Pancreas (tissue), 10 donors: ENCODE measurements around the gene FAM50B. TPM values are rescaled to one million over a fixed set of nuclear protein-coding genes. Genes with fewer than 3 reads are reported as not detected.

ENCODE experiments used
- ATAC-seq, 4 donors: fragments of 200-7000 bp; cut with Tn5 transposase; one replicate each; pipeline versions ENCODE4 v1.8.0 to v1.9.1; 2020; ENCODE audit warnings: mild to moderate bottlenecking in 4 of 4, moderate library complexity in 4 of 4
- DNase-seq, 6 donors: peaks; one replicate each; pipeline ENCODE4 v3.0.0-alpha.2; 2020
- FAIRE-seq: peaks from 2 replicates; lab custom pipeline; 2012; peaks lifted over from hg19 to GRCh38; lab: Jason Lieb, UNC
- H3K27ac ChIP-seq, 4 donors: fragments of 200-600 bp; sonication (generic); 1 replicate in 3 of 4; 2 replicates in 1 of 4; pipeline versions ENCODE4 v1.5.0 to v1.8.0; 2020
- H3K27me3 ChIP-seq, 4 donors: fragments of 200-600 bp; one replicate each; pipeline ENCODE4 v1.8.0; 2021
- H3K36me3 ChIP-seq, 3 donors: fragments of 200-600 bp; sonication (generic) in 1 of 3; one replicate each; pipeline versions ENCODE4 v1.5.0 to v1.8.0; 2020 to 2021
- H3K4me1 ChIP-seq, 3 donors: fragments of 200-600 bp; one replicate each; pipeline ENCODE4 v1.8.0; 2021
- H3K4me3 ChIP-seq, 4 donors: fragments of 200-600 bp; sonication (generic) in 2 of 4; one replicate each; pipeline versions ENCODE4 v1.5.0 to v1.8.0; 2020 to 2021
- H3K9me3 ChIP-seq, 4 donors: fragments of 200-600 bp; one replicate each; pipeline ENCODE4 v1.8.0; 2021
- WGBS, 2 donors: extraction: QIAGEN DNeasy Blood & Tissue Kit; methylation state at CpG; one replicate each; pipeline ENCODE4 v1.1.7; 2013; 5-methylcytosine and 5-hydroxymethylcytosine counted together
- intact Hi-C, 3 donors: fragments of 100-400 bp; cut with DNase I; formaldehyde crosslinking; loops; one replicate each; pipeline versions ENCODE4 v1.11.1 to v1.14.2; 2022
- polyA plus RNA-seq, 2 donors: library from polyadenylated mRNA; stranded (reverse); fragments of 200-250 nt; gene quantifications; one replicate each; pipeline ENCODE4 v1.2.3, GENCODE V29; 2013
- total RNA-seq, 6 donors: library from RNA; stranded (reverse); fragmentation: NEBNext Ultra II Directional in 4 of 6; extraction: Animal tissue kit (Norgen Biotek cat#: 25700) in 4 of 6; gene quantifications; one replicate each; pipeline versions ENCODE4 v1.2.1 to v1.2.4, GENCODE V29; 2021 to 2023
- TF ChIP-seq, protein P1 (sequence below), 4 donors: fragments of 200-600 bp; sonication (generic) in 3 of 4; IDR thresholded peaks; one replicate each; pipeline versions ENCODE4 v1.5.0 to v1.8.0; 2021; ENCODE audit warnings: antibody characterized with exemption in 4 of 4
- donor health status: healthy with polysubstance abuse.
- donor health status: DM: no; HTN: no; CAD: no; lungs with moderate emphysema.
- donor health status: DM: no; HTN: no; CAD: no.
- donor health status: control.
- donor health status: control.
- donor health status: Bipolar disorder and iron deficiency.
- donor health status: DM: yes; HTN: yes; CAD: no.
- donor health status: DM: no; HTN: no; CAD: no.
- donor health status: DM: no; HTN: no; CAD: no.
- donor health status: DM: yes; HTN: yes; CAD: no.

FAM50B gene
- total RNA-seq (1 to 10 TPM; 3.6 to 8.7 (median 5.9) TPM), polyA plus RNA-seq (1 to 10 TPM; 4.1 to 9.7 TPM)

GRCh38 chr6:3848925-3849605 lies at the start of gene FAM50B:
Gene FAM50B, plus strand, starts transcription at chr6:3849373. Its CDS starts 439 bp downstream, at chr6:3849812.
- H3K27me3 ChIP-seq = no peaks in the 10 kb centered on the region
- ATAC-seq (peak; percentile 95 to 98 (median 97)), FAIRE-seq (no peak), DNase-seq (peak; percentile 92 to 96 (median 95))
- H3K36me3 ChIP-seq = no peaks in the 10 kb centered on the region
- peak within 1 kb of the TSS; percentile 33 to 54 (median 38) for H3K4me3 ChIP-seq
- intact Hi-C loops = no loop called here
- H3K27ac ChIP-seq = peak within 1 kb of the TSS; percentile 56 to 71 (median 66)
- TF ChIP-seq, protein P1, sequence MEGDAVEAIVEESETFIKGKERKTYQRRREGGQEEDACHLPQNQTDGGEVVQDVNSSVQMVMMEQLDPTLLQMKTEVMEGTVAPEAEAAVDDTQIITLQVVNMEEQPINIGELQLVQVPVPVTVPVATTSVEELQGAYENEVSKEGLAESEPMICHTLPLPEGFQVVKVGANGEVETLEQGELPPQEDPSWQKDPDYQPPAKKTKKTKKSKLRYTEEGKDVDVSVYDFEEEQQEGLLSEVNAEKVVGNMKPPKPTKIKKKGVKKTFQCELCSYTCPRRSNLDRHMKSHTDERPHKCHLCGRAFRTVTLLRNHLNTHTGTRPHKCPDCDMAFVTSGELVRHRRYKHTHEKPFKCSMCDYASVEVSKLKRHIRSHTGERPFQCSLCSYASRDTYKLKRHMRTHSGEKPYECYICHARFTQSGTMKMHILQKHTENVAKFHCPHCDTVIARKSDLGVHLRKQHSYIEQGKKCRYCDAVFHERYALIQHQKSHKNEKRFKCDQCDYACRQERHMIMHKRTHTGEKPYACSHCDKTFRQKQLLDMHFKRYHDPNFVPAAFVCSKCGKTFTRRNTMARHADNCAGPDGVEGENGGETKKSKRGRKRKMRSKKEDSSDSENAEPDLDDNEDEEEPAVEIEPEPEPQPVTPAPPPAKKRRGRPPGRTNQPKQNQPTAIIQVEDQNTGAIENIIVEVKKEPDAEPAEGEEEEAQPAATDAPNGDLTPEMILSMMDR (IDR thresholded peaks at IDR 0.05) = peak; percentile 88 to 99 (median 95)
- 54 to 56% methylated on average over 39 to 49 of the region's 49 CpGs for WGBS, 2 donors
- H3K9me3 ChIP-seq = no peaks in the 10 kb centered on the region
- peaks cover 0 to 2% (median 0%) of the 10 kb centered on the region in 3 donors for H3K4me1 ChIP-seq

GRCh38 chr6:3799719-3800118 lies 49.5 kb upstream of the FAM50B start:
- 74 to 97% methylated on average over 6 of the region's 6 CpGs for WGBS, 2 donors
- ATAC-seq (no peak), FAIRE-seq (no peak), DNase-seq (no peak)
- TF ChIP-seq, protein P1 (IDR thresholded peaks at IDR 0.05) = no peak
- intact Hi-C loops = no loop called here
- H3K4me1 ChIP-seq = peaks cover 0 to 14% (median 0%) of the 10 kb centered on the region in 3 donors
- no peak overlapping the region for H3K27ac ChIP-seq
- no peaks in the 10 kb centered on the region for H3K9me3 ChIP-seq
- no peaks in the 10 kb centered on the region for H3K27me3 ChIP-seq
- no peak overlapping the region for H3K4me3 ChIP-seq
- H3K36me3 ChIP-seq = no peaks in the 10 kb centered on the region

DNA sequence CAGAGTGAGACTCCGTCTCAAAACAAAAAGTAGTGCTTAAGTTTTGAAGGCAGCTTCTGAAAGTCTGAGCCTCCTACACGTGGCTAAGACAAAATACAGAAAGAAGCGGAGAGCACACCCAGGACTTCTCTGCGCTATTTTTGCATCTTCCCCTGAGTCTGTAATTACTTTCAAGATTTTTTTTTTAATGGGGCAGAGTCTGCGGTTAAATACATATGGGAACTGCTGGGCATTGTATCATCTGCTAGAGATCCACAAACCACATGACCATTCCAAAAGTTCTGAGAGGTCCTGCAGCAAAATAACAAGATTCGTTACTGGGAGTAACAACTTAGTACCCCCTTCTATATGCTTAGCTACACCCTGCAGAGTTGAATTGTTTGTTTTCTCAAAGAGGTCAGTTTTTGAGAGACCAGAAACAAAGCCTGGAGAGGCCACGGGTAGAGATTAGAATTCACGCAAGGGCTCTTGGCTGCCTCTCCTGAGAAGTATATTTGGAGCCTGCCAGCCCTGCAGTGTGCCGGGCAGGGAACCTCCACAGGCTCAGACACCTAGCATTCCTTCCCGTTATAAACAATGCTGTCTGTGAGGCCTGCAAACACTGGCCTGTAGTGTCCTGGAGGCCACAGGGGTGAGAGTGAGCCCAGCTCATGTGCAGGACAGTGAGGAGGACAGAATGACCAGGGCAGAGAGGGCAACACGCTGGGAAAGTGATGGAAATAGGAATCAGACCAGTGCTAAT lies 48.2 kb upstream of the FAM50B start:
- TF ChIP-seq, protein P1 (IDR thresholded peaks at IDR 0.05) = no peak
- FAIRE-seq (no peak), ATAC-seq (no peak)

DNA sequence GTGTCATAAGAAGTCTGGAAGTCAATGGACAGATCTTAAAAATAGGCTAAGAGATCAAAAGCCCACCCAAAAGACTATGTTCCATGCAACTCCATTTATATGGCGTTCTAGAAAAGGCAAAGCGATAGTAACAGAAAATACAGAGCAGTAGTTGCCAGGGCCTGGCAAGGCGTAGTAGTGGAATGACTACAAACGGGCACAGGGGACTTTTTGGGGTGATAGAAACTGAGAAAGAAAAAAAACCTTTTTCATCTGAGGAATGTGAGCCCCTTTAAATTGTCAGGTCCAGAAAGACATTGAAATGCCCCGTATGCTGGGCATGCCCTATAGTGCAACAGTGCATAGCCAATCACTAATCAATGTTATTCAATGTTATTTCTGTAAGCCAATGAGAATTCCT lies 47.2 kb upstream of the FAM50B start:
- DNase-seq (no peak), FAIRE-seq (no peak), ATAC-seq (no peak)
- Histone ChIP-seq H3K4me1 (peaks cover 7 to 26% (median 14%) of the 10 kb centered on the region in 3 donors), H3K27me3 (no peaks in the 10 kb centered on the region), H3K36me3 (no peaks in the 10 kb centered on the region), H3K4me3 (no peak overlapping the region), H3K27ac (no peak overlapping the region), H3K9me3 (no peaks in the 10 kb centered on the region)
- intact Hi-C loops = no loop called here
- WGBS, 2 donors = 95 to 98% methylated on average over 5 of the region's 5 CpGs
- TF ChIP-seq, protein P1 (IDR thresholded peaks at IDR 0.05) = no peak

More for the DNA sequence above, 48.2 kb upstream of the FAM50B start:
- WGBS, 2 donors = 71 to 72% methylated on average over 11 of the region's 11 CpGs
- DNase-seq = no peak
- H3K27ac ChIP-seq = no peak overlapping the region
- no peaks in the 10 kb centered on the region for H3K27me3 ChIP-seq
- H3K4me3 ChIP-seq = no peak overlapping the region
- no peaks in the 10 kb centered on the region for H3K9me3 ChIP-seq
- peaks cover 5 to 19% (median 7%) of the 10 kb centered on the region in 3 donors for H3K4me1 ChIP-seq
- no peaks in the 10 kb centered on the region for H3K36me3 ChIP-seq
- intact Hi-C loops = no loop called here
